Naive B cell (primary cell): ENCODE data around the gene PAK2. TPM values are rescaled to one million over a fixed set of nuclear protein-coding genes. Genes with fewer than 3 reads are reported as not detected.
"Not testable (repeated sequence)": the region's sequence is repeated elsewhere in the genome, so short reads cannot be mapped to it uniquely, and the experiment has no call there.

Experiments
- ATAC-seq, 2 donors: fragments of 150-1000 bp; cut with Tn5 transposase; 2 replicates each; pipeline ENCODE4 v1.10.0; 2021; ENCODE audit warnings: low read depth in 2 of 2, mild to moderate bottlenecking in 2 of 2, moderate library complexity in 2 of 2
- DNase-seq: peaks from one replicate; pipeline ENCODE4 v3.0.0; 2022
- H3K27ac Mint-ChIP-seq, 6 donors: one replicate each; pipeline ENCODE4 v1.8.0; 2020 to 2022; ENCODE audit warnings: mild to moderate bottlenecking in 6 of 6, mixed read lengths in 6 of 6, moderate library complexity in 5 of 6, inconsistent platforms in 2 of 6
- H3K27me3 Mint-ChIP-seq, 3 donors: one replicate each; pipeline ENCODE4 v1.8.0; 2021 to 2022; ENCODE audit warnings: mixed read lengths in 3 of 3, mild to moderate bottlenecking in 1 of 3
- H3K36me3 Mint-ChIP-seq, 2 donors: one replicate each; pipeline ENCODE4 v1.8.0; 2020 to 2022; ENCODE audit warnings: mixed read lengths in 2 of 2, inconsistent platforms in 1 of 2, mild to moderate bottlenecking in 1 of 2
- H3K4me1 Mint-ChIP-seq, 3 donors: one replicate each; pipeline ENCODE4 v1.8.0; 2020 to 2022; ENCODE audit warnings: mixed read lengths in 3 of 3, inconsistent platforms in 1 of 3, mild to moderate bottlenecking in 1 of 3, moderate library complexity in 1 of 3
- H3K4me3 Mint-ChIP-seq, 8 donors: one replicate each; pipeline ENCODE4 v1.8.0; 2020 to 2022; ENCODE audit warnings: mild to moderate bottlenecking in 8 of 8, mixed read lengths in 8 of 8, moderate library complexity in 8 of 8, inconsistent platforms in 2 of 8
- H3K9me3 Mint-ChIP-seq, 7 donors: one replicate each; pipeline ENCODE4 v1.8.0; 2020 to 2022; ENCODE audit warnings: mixed read lengths in 7 of 7, mild to moderate bottlenecking in 5 of 7, inconsistent platforms in 2 of 7, moderate library complexity in 1 of 7
- polyA plus RNA-seq, 6 donors: library from polyadenylated mRNA; unstranded; fragments of 300-500 nt; fragmentation: Illumina TruSeq; gene quantifications; one replicate each; pipeline ENCODE4 v1.2.3, GENCODE V29; 2021; ENCODE audit warnings: low read depth in 6 of 6

Gene PAK2
- polyA plus RNA-seq, 6 donors from 2014 or later = 37.4 to 47.7 (median 41.8) TPM

DNA sequence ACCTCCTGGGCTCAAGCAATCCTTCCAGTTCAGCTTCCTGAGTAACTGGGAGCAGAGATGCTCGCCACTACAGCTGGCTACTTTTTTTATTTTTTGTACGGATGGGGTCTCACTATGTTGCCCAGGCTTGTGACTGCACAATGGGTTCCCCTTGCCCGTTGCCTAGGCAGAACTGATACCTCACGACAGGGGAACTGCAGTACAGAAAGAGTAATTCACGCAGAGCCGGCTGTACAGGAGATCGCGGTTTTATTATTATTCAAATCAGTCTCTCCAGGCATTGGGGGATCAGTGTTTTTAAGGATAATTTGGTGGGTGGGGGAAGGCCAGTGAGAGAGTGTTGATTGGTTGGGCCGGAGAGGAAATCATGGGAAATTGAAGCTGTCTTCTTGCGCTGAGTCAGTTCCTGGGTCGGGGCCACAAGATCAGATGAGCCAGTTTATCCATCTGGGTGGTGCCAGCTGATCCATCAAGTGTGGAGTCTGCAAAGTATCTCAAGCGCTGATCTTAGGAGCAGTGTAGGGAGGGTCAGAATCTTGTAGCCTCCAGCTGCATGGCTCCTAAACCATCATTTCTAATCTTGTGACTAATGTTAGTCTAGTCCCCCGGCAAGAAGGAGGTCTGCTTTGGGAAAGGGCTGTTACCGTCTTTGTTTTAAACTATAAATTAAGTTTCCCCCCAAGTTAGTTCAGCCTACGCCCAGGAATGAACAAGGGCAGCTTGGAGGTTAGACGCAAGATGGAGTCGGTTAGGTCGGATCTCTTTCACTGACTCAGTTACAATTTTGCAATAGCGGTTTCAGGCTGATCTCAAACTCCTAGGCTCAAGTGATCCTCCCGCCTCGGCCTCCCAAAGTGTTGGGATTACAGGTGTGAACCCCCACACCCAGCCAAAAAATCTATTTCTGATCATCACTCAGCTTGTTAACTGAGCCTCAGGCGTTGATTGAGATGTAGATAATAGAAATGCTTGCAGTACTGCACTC, 104.9 kb downstream of the PAK2 start:
- not testable (repeated sequence) for H3K9me3 Mint-ChIP-seq, H3K36me3 Mint-ChIP-seq, H3K4me3 Mint-ChIP-seq, H3K27me3 Mint-ChIP-seq, DNase-seq, ATAC-seq, H3K4me1 Mint-ChIP-seq
- H3K27ac Mint-ChIP-seq = peak overlapping the region in 2 of 6 donors; percentile 31 to 59

- ATAC-seq, H3K4me1 Mint-ChIP-seq, DNase-seq, H3K9me3 Mint-ChIP-seq, H3K27ac Mint-ChIP-seq, H3K4me3 Mint-ChIP-seq, H3K36me3 Mint-ChIP-seq: not testable (repeated sequence)
- H3K27me3 Mint-ChIP-seq = peaks cover 4 to 14% (median 4%) of the 10 kb centered on the region in 3 donors
Measured at GRCh38 chr3:196848375-196848774, 108.7 kb downstream of the PAK2 start.

DNA sequence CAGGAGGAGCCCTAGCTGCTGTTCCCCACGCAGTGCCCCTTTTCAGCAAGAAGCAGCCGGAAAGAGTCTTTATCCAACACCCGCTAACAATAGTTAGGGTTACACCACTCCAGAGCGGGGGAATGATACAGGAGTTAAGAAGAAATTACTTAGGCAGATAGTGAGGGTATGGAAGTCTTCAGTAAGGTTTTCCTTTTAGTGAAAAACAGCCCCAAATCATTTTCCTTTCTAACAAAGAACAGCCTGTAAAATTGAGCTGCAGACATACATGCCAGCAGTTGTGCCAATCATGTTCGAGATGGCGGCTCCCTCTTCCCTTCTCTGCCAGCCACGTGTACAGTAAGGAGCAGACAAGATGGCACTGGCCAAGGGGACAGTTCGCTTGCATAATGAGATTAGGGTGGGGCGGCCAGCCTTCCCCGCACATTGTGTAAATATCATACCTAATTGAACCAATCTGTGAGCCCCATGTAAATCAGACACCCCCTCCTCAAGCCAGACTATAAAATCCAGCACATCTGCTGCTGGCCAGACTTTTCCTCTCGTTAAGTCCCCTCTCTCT, 109.6 kb downstream of the PAK2 start:
- no peak for DNase-seq
- Mint-ChIP-seq H3K36me3 (no peaks in the 10 kb centered on the region), H3K9me3 (no peaks in the 10 kb centered on the region), H3K4me1 (no peaks in the 10 kb centered on the region), H3K27ac (peak overlapping the region in 1 of 6 donors; percentile 65), H3K27me3 (peaks cover 4 to 14% (median 4%) of the 10 kb centered on the region in 3 donors), H3K4me3 (no peak overlapping the region)
- ATAC-seq = no peak

DNA sequence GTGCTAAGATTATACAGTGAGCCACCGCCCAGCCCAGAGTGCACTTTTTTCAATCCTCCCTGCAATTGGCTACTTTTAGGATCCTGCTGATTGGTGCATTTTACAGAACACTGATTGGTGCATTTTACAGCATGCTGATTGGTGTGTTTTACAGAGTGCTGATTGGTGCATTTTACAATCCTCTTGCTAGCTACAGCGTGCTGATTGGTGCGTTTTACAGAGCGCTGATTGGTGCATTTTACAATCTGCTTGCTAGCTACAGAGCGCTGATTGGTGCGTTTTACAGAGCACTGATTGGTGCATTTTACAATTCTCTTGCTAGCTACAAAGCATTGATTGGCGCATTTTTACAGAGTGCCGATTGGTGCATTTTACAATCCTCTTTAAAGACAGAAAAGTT, 123.3 kb downstream of the PAK2 start:
- H3K36me3 Mint-ChIP-seq, DNase-seq, H3K4me3 Mint-ChIP-seq, H3K9me3 Mint-ChIP-seq, ATAC-seq: not testable (repeated sequence)
- Mint-ChIP-seq H3K27ac (peak overlapping the region in 1 of 6 donors; percentile 57), H3K4me1 (peaks cover 0 to 10% (median 4%) of the 10 kb centered on the region in 3 donors), H3K27me3 (peaks cover 0 to 11% (median 0%) of the 10 kb centered on the region in 3 donors)

- no peak for ATAC-seq
Measured at GRCh38 chr3:196867155-196867506, 127.5 kb downstream of the PAK2 start.

DNA sequence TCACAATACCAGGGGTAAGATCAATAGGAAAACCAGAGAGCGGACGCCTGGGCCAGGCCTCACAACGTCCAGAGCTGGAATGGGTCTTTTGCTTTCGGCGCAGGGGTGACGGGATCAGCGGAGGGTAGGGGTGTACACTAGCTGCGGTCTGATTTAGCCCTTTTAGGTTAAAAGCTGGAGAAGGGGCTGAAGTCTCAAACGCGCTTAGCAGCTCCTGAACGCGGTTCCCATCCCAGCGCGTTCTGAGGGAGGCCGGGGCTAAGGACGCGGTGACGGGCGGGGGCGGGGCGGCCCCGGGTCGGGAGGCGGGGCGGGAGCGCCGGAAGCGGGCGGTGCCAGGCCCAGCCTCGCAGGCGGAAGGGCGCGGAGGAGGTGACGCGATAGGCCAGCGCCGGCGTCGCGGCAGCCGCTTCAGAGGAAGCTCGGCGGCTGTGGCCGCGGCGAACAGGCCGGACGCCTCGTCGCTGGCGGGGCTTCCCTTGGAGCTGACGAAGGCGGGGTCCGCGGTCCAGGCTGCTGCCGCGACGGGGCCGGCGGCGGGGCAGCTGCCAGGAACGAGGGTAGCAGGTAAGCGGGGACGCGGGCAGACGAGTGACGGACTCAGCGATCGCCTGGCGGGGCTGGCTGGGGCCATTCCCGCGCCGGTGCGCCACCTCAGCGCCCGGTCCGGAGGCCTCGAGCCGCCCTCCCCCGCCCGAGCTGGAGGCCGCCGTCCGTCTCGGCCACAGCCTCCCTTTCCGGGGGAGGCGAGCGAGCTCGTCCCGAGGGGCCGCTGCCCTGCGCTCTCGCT, 128.0 kb downstream of the PAK2 start, which contains the start of gene SENP5:
Gene SENP5, plus strand, starts transcription at position 414 of the 790 bp plus-strand sequence. CDS start 17,262 bp downstream, outside the sequence.
- Mint-ChIP-seq H3K9me3 (peaks cover 0 to 4% (median 2%) of the 10 kb centered on the region in 7 donors), H3K4me3 (peak within 1 kb of the TSS; percentile 91 to 97 (median 96)), H3K4me1 (peaks cover 10 to 36% (median 15%) of the 10 kb centered on the region in 3 donors), H3K27me3 (no peaks in the 10 kb centered on the region), H3K27ac (peak within 1 kb of the TSS; percentile 95 to 99 (median 96)), H3K36me3 (no peaks in the 10 kb centered on the region)
- peak; percentile 95 to 96 for ATAC-seq
- peak; percentile 87 for DNase-seq

More at GRCh38 chr3:196867155-196867506, 127.5 kb downstream of the PAK2 start:
- Mint-ChIP-seq H3K27me3 (no peaks in the 10 kb centered on the region), H3K4me1 (peaks cover 9 to 33% (median 14%) of the 10 kb centered on the region in 3 donors), H3K4me3 (peak overlapping the region; percentile 87 to 96 (median 92)), H3K9me3 (peaks cover 0 to 4% (median 2%) of the 10 kb centered on the region in 7 donors), H3K36me3 (no peaks in the 10 kb centered on the region), H3K27ac (peak overlapping the region; percentile 69 to 97 (median 96))
- DNase-seq = no peak

- DNase-seq = peak; percentile 2
- peak overlapping the region; percentile 91 to 97 (median 96) for H3K4me3 Mint-ChIP-seq
- H3K27me3 Mint-ChIP-seq = no peaks in the 10 kb centered on the region
- peaks cover 0 to 2% (median 0%) of the 10 kb centered on the region in 7 donors for H3K9me3 Mint-ChIP-seq
- peak overlapping the region; percentile 80 to 99 (median 96) for H3K27ac Mint-ChIP-seq
- peak; percentile 6 to 9 for ATAC-seq
- H3K4me1 Mint-ChIP-seq = peaks cover 10 to 39% (median 15%) of the 10 kb centered on the region in 3 donors
- no peaks in the 10 kb centered on the region for H3K36me3 Mint-ChIP-seq
Measured at GRCh38 chr3:196868297-196868661, 128.6 kb downstream of the PAK2 start.

- ATAC-seq (no peak), DNase-seq (no peak)
- no peaks in the 10 kb centered on the region for H3K27me3 Mint-ChIP-seq
- peak overlapping the region in 1 of 8 donors; percentile 82 for H3K4me3 Mint-ChIP-seq
- no peaks in the 10 kb centered on the region for H3K9me3 Mint-ChIP-seq
- no peak overlapping the region for H3K27ac Mint-ChIP-seq
- H3K4me1 Mint-ChIP-seq = peaks cover 17 to 46% (median 27%) of the 10 kb centered on the region in 3 donors
- H3K36me3 Mint-ChIP-seq = no peaks in the 10 kb centered on the region
Measured at GRCh38 chr3:196872316-196872715, 132.7 kb downstream of the PAK2 start.

DNA sequence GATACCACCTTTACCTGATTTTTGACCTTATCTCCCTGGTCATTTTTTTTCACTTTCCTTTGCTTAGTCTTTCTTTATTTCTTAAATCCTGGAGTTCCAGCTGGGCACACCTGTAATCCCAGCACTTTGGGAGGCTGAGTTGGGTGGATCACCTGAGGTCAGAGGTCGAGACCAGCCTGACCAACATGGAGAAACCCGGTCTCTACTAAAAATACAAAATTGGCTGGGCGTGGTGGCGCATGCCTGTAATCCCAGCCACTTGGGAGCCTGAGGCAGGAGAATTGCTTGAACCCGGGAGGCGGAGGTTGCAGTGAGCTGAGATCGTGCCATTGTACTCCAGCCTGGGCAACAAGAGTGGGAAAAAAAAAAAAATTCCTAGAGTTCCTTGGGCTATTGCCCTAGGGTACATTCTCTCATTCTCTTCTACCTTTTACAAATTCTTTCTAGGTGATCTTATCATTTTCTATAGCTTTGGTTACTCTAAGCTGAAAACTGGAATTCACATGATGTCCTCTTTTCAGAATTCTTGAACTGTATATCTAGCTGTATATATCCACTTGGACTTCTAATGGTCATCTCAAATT, 134.9 kb downstream of the PAK2 start:
- not testable (repeated sequence) for DNase-seq, H3K4me3 Mint-ChIP-seq, H3K9me3 Mint-ChIP-seq, H3K27me3 Mint-ChIP-seq, H3K36me3 Mint-ChIP-seq, ATAC-seq
- Mint-ChIP-seq H3K4me1 (peaks cover 30 to 40% (median 31%) of the 10 kb centered on the region in 3 donors), H3K27ac (peak overlapping the region in 4 of 6 donors; percentile 17 to 76 (median 38))

- no peak overlapping the region for H3K4me3 Mint-ChIP-seq
- peak overlapping the region in 2 of 6 donors; percentile 8 to 57 for H3K27ac Mint-ChIP-seq
- peaks cover 27 to 33% (median 30%) of the 10 kb centered on the region in 3 donors for H3K4me1 Mint-ChIP-seq
- ATAC-seq (no peak), DNase-seq (no peak)
- no peaks in the 10 kb centered on the region for H3K27me3 Mint-ChIP-seq
- H3K36me3 Mint-ChIP-seq = no peaks in the 10 kb centered on the region
- no peaks in the 10 kb centered on the region for H3K9me3 Mint-ChIP-seq
Measured at GRCh38 chr3:196875258-196875657, 135.6 kb downstream of the PAK2 start.
